AG09309 (cell line): Measurements from ENCODE around the gene PDLIM5.

Experiments
- DNase-seq: peaks from one replicate; pipeline ENCODE4 v3.0.0-alpha.2; 2010; ENCODE audit warnings: low read depth
- H3K4me3 ChIP-seq: 2 replicates; pipeline ENCODE4 v1.5.1; 2011; ENCODE audit warnings: mild to moderate bottlenecking, low read depth, low read length, moderate library complexity; ENCODE audit not compliant: control insufficient read depth
- CTCF ChIP-seq: IDR thresholded peaks from 2 replicates; pipeline ENCODE4 v1.5.1; 2011; ENCODE audit warnings: mild to moderate bottlenecking, low read depth, low read length, inconsistent platforms; ENCODE audit not compliant: insufficient read depth, control insufficient read depth; ENCODE audit errors: missing control alignments

The PDLIM5 gene

DNA sequence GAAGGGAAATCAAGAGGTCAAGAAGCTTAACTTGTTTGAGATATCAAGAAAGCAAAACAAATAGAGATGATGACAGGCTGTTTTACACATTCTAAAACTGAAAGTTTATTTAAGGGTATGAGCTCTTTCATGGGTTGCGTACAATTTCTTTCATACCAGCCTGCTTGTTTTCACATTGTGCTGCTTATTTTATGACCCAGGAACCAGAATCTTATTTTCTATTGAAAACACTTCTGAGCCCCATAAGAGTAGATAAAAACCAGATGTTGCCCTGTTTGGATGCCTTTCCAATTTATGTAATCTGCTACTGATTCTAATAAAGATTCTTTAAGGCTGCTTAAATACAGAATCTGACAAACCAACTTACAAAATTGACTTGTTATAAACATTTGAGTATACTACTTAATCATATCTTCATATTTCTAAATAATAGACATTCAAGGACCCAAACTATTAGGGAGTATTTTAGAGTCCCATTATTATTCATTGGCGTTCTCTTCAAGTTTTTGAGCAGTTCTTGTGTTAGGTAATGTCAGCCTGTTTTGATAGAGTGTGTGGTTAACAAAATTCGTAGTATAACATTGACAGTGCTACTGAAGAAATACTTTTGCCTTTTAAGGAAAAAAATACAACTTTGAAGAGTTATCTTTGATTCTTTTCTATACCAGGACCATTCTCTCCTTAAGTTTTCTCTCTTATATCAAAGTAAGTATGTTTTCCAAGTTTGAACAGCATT, 74.4 kb downstream of the PDLIM5 start:
- DNase-seq = peak; percentile 63
- H3K4me3 ChIP-seq = no peak overlapping the region
- TF ChIP-seq CTCF = no peak

DNA sequence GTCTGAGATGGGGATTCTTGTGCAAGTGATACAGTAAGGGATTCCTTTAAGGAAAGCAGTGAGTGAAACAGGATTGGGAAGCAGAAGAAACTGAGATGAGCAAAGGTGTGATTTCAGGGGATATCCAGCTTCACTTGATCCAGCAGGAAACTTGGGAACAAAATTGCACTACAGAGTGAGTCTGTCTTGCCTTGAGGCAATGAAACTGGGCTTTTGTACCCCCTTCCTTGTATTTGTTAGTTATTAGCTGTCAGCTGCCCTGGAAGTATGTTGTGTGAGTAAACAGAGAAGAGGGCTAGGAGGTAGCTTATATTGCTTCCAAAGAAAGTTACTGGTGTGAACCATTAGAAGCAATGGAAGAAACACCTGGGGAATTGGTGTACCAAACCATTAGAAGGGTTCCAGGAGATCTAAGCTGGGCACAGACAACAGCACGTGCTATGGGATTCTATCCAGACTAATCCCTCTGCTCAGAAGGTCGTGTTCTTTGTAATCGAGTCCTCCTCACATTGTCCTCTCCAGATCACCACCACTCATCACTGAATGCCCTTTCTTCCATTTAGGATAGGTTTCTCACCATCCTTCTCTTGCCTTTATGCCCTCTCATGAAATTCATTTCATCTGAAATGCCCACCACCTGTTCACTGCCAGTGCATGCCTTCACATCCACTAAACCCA, 76.0 kb downstream of the PDLIM5 start:
- no peak for DNase-seq
- TF ChIP-seq CTCF = no peak
- no peak overlapping the region for H3K4me3 ChIP-seq

DNA sequence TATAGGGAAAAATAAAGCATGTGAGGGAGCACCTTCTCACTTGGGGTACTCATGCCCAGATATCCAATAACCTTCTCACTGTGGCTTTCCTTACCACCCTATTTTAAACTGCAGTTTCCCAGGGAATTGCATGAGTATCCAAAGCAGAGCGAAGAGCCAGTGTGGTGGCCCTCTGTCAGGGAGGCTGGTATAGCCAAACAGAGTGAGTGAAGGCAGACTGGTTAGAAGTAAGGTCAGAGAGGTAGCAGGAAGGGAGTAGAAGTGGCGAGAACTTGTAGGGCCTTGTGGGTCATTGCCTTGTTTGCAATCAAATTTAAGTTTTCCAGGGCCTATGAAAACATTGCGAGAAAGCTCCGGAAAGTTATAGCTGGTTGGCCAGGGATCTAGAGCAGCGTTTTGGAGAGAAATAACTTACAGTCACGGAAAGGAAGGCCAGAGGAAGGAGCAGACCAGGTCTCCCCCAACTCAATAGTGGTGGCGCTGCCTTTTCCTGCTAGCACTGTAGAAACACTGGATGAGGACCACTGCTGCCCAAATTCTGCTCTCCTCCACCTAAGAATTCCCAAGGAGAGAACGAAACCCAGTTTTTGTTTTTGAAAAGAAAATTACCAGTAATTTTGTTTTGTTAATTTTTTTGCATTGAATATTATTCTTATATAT, 77.2 kb downstream of the PDLIM5 start:
- DNase-seq = no peak
- no peak for TF ChIP-seq CTCF
- H3K4me3 ChIP-seq = no peak overlapping the region

- TF ChIP-seq CTCF = no peak
- DNase-seq = no peak
- H3K4me3 ChIP-seq = no peak overlapping the region
Measured at GRCh38 chr4:94530073-94530472, 78.3 kb downstream of the PDLIM5 start.

DNA sequence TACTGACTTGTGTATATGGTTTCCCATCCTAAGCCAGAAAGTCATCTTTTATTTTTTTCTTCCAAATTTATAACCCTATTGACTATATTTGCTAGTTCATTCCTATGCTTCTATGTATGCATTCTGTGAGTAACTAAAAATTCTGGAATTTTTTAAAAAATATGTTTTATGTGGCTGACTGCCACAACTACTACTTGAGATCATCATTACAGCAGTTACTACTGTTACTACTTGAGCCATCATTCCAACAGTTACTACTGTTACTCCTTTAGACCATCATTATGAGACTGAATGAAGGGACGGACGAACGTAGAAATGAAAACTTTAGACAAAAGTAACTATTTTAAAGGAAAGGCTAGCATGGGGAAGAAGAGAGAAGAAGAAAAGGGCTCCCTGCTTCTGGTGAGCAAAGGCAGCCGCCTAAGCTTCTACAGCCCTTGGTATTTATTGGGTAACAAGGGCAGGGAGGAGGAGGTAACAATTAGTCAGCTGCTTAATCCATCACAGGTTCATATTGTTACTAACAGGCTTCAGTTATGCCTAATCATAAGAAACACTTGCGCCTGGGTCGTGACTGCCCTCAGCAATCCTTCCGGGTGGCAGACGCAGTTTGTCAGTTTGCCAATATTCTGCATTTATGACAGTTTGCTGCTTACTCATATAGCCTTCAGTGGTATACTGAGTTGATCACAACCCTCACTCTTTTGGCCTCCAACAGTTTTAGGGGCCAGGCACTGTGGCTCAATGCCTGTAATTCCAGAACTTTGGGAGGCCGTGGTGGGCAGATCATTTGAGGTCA, 80.4 kb downstream of the PDLIM5 start:
- peak; percentile 63 for DNase-seq
- TF ChIP-seq CTCF = no peak
- H3K4me3 ChIP-seq = no peak overlapping the region
